K562 (cell line): ENCODE data around the gene AIPL1. TPM values are rescaled to one million over a fixed set of nuclear protein-coding genes. Genes with fewer than 3 reads are reported as not detected.

Experiments used
- BDP1 ChIP-seq: IDR thresholded peaks from 3 replicates; pipeline ENCODE4 v1.6.1; 2011; ENCODE audit not compliant: insufficient read length, insufficient read depth
- NCOA1 ChIP-seq: fragments of 450-650 bp; IDR thresholded peaks from 2 replicates; pipeline ENCODE4 v1.6.1; 2016; ENCODE audit warnings: low read depth
- SAP30 ChIP-seq: fragments of 200-600 bp; sonication (generic); IDR thresholded peaks from 2 replicates; pipeline ENCODE4 v1.6.1; 2012; ENCODE audit warnings: borderline replicate concordance, low read depth, mild to moderate bottlenecking, moderate library complexity, low read length, control low read depth, inconsistent platforms; ENCODE audit not compliant: insufficient read depth, poor library complexity, severe bottlenecking
- ZNF785 ChIP-seq: fragments of 250-450 bp; sonication (Bioruptor Pico); IDR thresholded peaks from 2 replicates; pipeline ENCODE4 v1.4.0; 2020; ENCODE audit warnings: mild to moderate bottlenecking
- polyA plus RNA-seq, 8 experiments: library from polyadenylated mRNA; depleted of rRNA in 4 of 8; stranded (reverse) in 5 of 8; unstranded in 3 of 8; fragments of >200 nt; fragmentation: Nextera tagmentation in 2 of 8; fragmentation: Illumina TruSeq in 1 of 8; extraction: Ambion mirVana in 2 of 8; extraction: Trizol in 1 of 8; gene quantifications; 2 replicates each; pipeline versions ENCODE4 v1.2.1 to v1.2.3, GENCODE V29; 2011 to 2014; ENCODE audit warnings: inconsistent platforms in 1 of 8, missing spikeins in 1 of 8
- total RNA-seq, 7 experiments: library from RNA; depleted of rRNA in 6 of 7; stranded (reverse); fragments of >200 nt in 6 of 7; fragmentation: Illumina TruSeq in 2 of 7; extraction: Trizol in 2 of 7; gene quantifications; 2 replicates each; pipeline versions ENCODE4 v1.2.1 to v1.2.3, GENCODE V29; 2011 to 2021; ENCODE audit warnings: low replicate concordance in 1 of 7
- TF ChIP-seq, protein P1 (sequence below), 2 experiments: fragments of 450-650 bp; IDR thresholded peaks; 2 replicates each; pipeline ENCODE4 v1.6.1; 2018; ENCODE audit warnings: mild to moderate bottlenecking in 2 of 2, low read depth in 1 of 2; ENCODE audit not compliant: partially characterized antibody in 2 of 2
- TF ChIP-seq, protein P2 (sequence below), 2 experiments: fragments of 450-650 bp; IDR thresholded peaks; 2 replicates each; pipeline ENCODE4 v1.6.1; 2016
- TF ChIP-seq, protein P3 (sequence below): fragments of 450-650 bp; formaldehyde crosslinking; IDR thresholded peaks from 2 replicates; pipeline ENCODE4 v1.4.0; 2020; ENCODE audit warnings: mild to moderate bottlenecking

Gene AIPL1
- total and polyA plus RNA-seq, 9 of the 15 experiments (the other 6 are each of a cell fraction or from before 2014, with no cell fraction given): not detected

DNA sequence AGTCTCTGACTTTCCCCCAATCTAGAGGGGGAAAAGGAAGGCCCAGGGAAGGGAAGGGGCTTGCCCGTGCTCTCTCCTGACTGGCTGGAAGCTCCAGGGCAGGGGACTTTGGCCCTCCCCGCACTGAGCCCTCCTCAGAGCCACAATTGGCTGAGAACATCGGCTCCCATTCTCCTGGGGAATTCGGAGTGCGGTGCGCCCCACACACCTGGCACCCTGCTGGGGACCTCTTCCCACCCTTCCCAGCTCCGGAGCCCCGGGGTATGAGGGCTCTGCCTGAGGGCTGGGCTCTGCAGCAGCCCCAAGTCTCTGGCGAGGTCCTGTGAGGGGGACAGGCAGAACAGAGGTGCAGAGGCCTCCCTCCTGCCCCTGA, 45.4 kb upstream of the AIPL1 start (continued):
- TF ChIP-seq, protein P1, sequence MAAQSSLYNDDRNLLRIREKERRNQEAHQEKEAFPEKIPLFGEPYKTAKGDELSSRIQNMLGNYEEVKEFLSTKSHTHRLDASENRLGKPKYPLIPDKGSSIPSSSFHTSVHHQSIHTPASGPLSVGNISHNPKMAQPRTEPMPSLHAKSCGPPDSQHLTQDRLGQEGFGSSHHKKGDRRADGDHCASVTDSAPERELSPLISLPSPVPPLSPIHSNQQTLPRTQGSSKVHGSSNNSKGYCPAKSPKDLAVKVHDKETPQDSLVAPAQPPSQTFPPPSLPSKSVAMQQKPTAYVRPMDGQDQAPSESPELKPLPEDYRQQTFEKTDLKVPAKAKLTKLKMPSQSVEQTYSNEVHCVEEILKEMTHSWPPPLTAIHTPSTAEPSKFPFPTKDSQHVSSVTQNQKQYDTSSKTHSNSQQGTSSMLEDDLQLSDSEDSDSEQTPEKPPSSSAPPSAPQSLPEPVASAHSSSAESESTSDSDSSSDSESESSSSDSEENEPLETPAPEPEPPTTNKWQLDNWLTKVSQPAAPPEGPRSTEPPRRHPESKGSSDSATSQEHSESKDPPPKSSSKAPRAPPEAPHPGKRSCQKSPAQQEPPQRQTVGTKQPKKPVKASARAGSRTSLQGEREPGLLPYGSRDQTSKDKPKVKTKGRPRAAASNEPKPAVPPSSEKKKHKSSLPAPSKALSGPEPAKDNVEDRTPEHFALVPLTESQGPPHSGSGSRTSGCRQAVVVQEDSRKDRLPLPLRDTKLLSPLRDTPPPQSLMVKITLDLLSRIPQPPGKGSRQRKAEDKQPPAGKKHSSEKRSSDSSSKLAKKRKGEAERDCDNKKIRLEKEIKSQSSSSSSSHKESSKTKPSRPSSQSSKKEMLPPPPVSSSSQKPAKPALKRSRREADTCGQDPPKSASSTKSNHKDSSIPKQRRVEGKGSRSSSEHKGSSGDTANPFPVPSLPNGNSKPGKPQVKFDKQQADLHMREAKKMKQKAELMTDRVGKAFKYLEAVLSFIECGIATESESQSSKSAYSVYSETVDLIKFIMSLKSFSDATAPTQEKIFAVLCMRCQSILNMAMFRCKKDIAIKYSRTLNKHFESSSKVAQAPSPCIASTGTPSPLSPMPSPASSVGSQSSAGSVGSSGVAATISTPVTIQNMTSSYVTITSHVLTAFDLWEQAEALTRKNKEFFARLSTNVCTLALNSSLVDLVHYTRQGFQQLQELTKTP (IDR thresholded peaks at IDR 0.05; ENCODE audit: low read depth in 1 of 2, partially characterized antibody in 2 of 2): no peak
- no peak for TF ChIP-seq ZNF785 (CRISPR knock-in tag)
- TF ChIP-seq, protein P2, sequence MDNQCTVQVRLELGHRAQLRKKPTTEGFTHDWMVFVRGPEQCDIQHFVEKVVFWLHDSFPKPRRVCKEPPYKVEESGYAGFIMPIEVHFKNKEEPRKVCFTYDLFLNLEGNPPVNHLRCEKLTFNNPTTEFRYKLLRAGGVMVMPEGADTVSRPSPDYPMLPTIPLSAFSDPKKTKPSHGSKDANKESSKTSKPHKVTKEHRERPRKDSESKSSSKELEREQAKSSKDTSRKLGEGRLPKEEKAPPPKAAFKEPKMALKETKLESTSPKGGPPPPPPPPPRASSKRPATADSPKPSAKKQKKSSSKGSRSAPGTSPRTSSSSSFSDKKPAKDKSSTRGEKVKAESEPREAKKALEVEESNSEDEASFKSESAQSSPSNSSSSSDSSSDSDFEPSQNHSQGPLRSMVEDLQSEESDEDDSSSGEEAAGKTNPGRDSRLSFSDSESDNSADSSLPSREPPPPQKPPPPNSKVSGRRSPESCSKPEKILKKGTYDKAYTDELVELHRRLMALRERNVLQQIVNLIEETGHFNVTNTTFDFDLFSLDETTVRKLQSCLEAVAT (IDR thresholded peaks at IDR 0.05): no peak
- TF ChIP-seq BDP1: no peak
- TF ChIP-seq, protein P3, sequence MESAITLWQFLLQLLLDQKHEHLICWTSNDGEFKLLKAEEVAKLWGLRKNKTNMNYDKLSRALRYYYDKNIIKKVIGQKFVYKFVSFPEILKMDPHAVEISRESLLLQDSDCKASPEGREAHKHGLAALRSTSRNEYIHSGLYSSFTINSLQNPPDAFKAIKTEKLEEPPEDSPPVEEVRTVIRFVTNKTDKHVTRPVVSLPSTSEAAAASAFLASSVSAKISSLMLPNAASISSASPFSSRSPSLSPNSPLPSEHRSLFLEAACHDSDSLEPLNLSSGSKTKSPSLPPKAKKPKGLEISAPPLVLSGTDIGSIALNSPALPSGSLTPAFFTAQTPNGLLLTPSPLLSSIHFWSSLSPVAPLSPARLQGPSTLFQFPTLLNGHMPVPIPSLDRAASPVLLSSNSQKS (CRISPR knock-in tag): no peak
- no peak for TF ChIP-seq NCOA1
- no peak for TF ChIP-seq SAP30
